Testis (tissue), 3 donors: Measurements from ENCODE around the gene SMARCE1. TPM values are rescaled to one million over a fixed set of nuclear protein-coding genes. Genes with fewer than 3 reads are reported as not detected.
A peak's percentile ranks its signal among the peaks of the same experiment; 100 is the strongest.

ENCODE experiments used
- DNase-seq: peaks from one replicate; pipeline ENCODE4 v3.0.0-alpha.2; 2019
- H3K27ac ChIP-seq, 2 donors: fragments of 200-600 bp; sonication (generic); one replicate each; pipeline ENCODE4 v1.5.1; 2019
- H3K27me3 ChIP-seq: fragments of 200-600 bp; sonication (generic); one replicate; pipeline ENCODE4 v1.5.1; 2019
- H3K36me3 ChIP-seq: fragments of 200-600 bp; sonication (generic); one replicate; pipeline ENCODE4 v1.5.1; 2017; ENCODE audit warnings: low read depth; ENCODE audit errors: missing control alignments
- H3K4me1 ChIP-seq: fragments of 200-600 bp; sonication (generic); one replicate; pipeline ENCODE4 v1.5.1; 2019
- H3K4me3 ChIP-seq, 2 donors: fragments of 200-600 bp; sonication (generic); one replicate each; pipeline ENCODE4 v1.5.1; 2017 to 2019
- H3K9me3 ChIP-seq: fragments of 200-600 bp; sonication (generic); one replicate; pipeline ENCODE4 v1.5.1; 2017
- CTCF ChIP-seq, 3 experiments: fragments of 450-650 bp in 2 of 3; fragments of 200-600 bp in 1 of 3; sonication (generic) in 1 of 3; IDR thresholded peaks; one replicate each; pipeline ENCODE4 v1.5.1; 2016 to 2019; ENCODE audit warnings: antibody characterized with exemption in 3 of 3, mild to moderate bottlenecking in 2 of 3, moderate library complexity in 1 of 3
- POLR2A ChIP-seq: fragments of 450-650 bp; IDR thresholded peaks from one replicate; pipeline ENCODE4 v1.6.1; 2017; ENCODE audit warnings: antibody characterized with exemption, mild to moderate bottlenecking, moderate library complexity
- WGBS, 2 donors: methylation state at CpG; one replicate each; pipeline ENCODE4 v1.1.5; 2018; 5-methylcytosine and 5-hydroxymethylcytosine counted together
- intact Hi-C: fragments of 100-400 bp; cut with DNase I; formaldehyde crosslinking; loops from one replicate; pipeline ENCODE4 v1.15.1; 2023; ENCODE audit warnings: low total_unique reads
- polyA plus RNA-seq: library from polyadenylated mRNA; stranded (reverse); fragments of 350-450 nt; fragmentation: Illumina TruSeq; extraction: RNeasy Lipid Tissue Mini Kit (QIAGEN cat#74804); gene quantifications from one replicate; pipeline ENCODE4 v1.2.3, GENCODE V29; 2014; ENCODE audit warnings: low read depth, low replicate concordance; ENCODE audit not compliant: insufficient read depth
- total RNA-seq, 2 donors: library from RNA; depleted of rRNA; stranded (reverse); fragments of >200 nt; gene quantifications; one replicate each; pipeline ENCODE4 v1.2.3, GENCODE V29; 2016

SMARCE1 gene
- total and polyA plus RNA-seq, 3 donors from 2014 or later: 80.3 to 86.4 (median 81.6) TPM

GRCh38 chr17:40598619-40599467 lies 48.8 kb downstream of the SMARCE1 start:
- H3K27ac ChIP-seq: no peak overlapping the region
- no peaks in the 10 kb centered on the region for H3K4me1 ChIP-seq
- intact Hi-C loops: no loop called here

GRCh38 chr17:40598301-40598618 lies 49.4 kb downstream of the SMARCE1 start:
- H3K9me3 ChIP-seq: no peaks in the 10 kb centered on the region
- DNase-seq: no peak
- WGBS, 2 donors: 72 to 93% methylated on average over 5 of the region's 5 CpGs
- no peak for TF ChIP-seq POLR2A
- TF ChIP-seq CTCF (IDR thresholded peaks at IDR 0.05): no peak
- no peaks in the 10 kb centered on the region for H3K4me1 ChIP-seq
- H3K36me3 ChIP-seq: no peaks in the 10 kb centered on the region
- H3K4me3 ChIP-seq: no peak overlapping the region
- intact Hi-C loops: no loop called here
- H3K27me3 ChIP-seq: no peaks in the 10 kb centered on the region
- H3K27ac ChIP-seq: no peak overlapping the region

More at GRCh38 chr17:40598619-40599467, 48.8 kb downstream of the SMARCE1 start:
- no peak for TF ChIP-seq POLR2A
- no peak for TF ChIP-seq CTCF (IDR thresholded peaks at IDR 0.05)
- no peaks in the 10 kb centered on the region for H3K9me3 ChIP-seq
- H3K4me3 ChIP-seq: no peak overlapping the region
- H3K27me3 ChIP-seq: no peaks in the 10 kb centered on the region
- 78 to 80% methylated on average over 20 of the region's 20 CpGs for WGBS, 2 donors
- no peak for DNase-seq
- H3K36me3 ChIP-seq: no peaks in the 10 kb centered on the region

GRCh38 chr17:40597556-40598300 lies 49.9 kb downstream of the SMARCE1 start:
- DNase-seq: no peak
- no peak overlapping the region for H3K27ac ChIP-seq
- H3K27me3 ChIP-seq: no peaks in the 10 kb centered on the region
- no peaks in the 10 kb centered on the region for H3K36me3 ChIP-seq
- intact Hi-C loops: no loop called here
- no peak overlapping the region for H3K4me3 ChIP-seq
- 86 to 88% methylated on average over 9 of the region's 9 CpGs for WGBS, 2 donors
- H3K4me1 ChIP-seq: no peaks in the 10 kb centered on the region
- no peak for TF ChIP-seq POLR2A
- TF ChIP-seq CTCF (IDR thresholded peaks at IDR 0.05): no peak
- H3K9me3 ChIP-seq: no peaks in the 10 kb centered on the region

GRCh38 chr17:40597156-40597555 lies 50.5 kb downstream of the SMARCE1 start:
- H3K36me3 ChIP-seq: no peaks in the 10 kb centered on the region
- WGBS, 2 donors: 72 to 79% methylated on average over 3 of the region's 3 CpGs
- no peaks in the 10 kb centered on the region for H3K4me1 ChIP-seq
- H3K9me3 ChIP-seq: no peaks in the 10 kb centered on the region
- no peak for TF ChIP-seq POLR2A
- TF ChIP-seq CTCF (IDR thresholded peaks at IDR 0.05): no peak
- no peaks in the 10 kb centered on the region for H3K27me3 ChIP-seq
- H3K4me3 ChIP-seq: peak overlapping the region in 1 of 2 donors; percentile 11
- intact Hi-C loops: no loop called here
- H3K27ac ChIP-seq: no peak overlapping the region
- no peak for DNase-seq
